Smooth muscle cell (in vitro differentiated cells): ENCODE data around the gene AKR1E2. TPM values are rescaled to one million over a fixed set of nuclear protein-coding genes. Genes with fewer than 3 reads are reported as not detected.

ENCODE experiments used
- DNase-seq: peaks from one replicate; lab custom pipeline; 2025; ENCODE audit not compliant: unreplicated experiment; lab: John Stamatoyannopoulos, UW
- H2AFZ ChIP-seq: fragments of 200-600 bp; sonication (generic); 2 replicates; pipeline ENCODE4 v1.6.0; 2016; ENCODE audit warnings: antibody characterized with exemption, low read depth, mild to moderate bottlenecking
- H3F3A ChIP-seq: fragments of 200-600 bp; sonication (generic); 2 replicates; pipeline ENCODE4 v1.6.0; 2017; ENCODE audit warnings: antibody characterized with exemption, low read depth
- H3K27ac ChIP-seq: fragments of 200-600 bp; sonication (generic); 2 replicates; pipeline ENCODE4 v1.5.1; 2016; ENCODE audit warnings: low read depth, mild to moderate bottlenecking
- H3K27me3 ChIP-seq: fragments of 200-600 bp; sonication (generic); 2 replicates; pipeline ENCODE4 v1.6.1; 2016; ENCODE audit warnings: low read depth, mild to moderate bottlenecking
- H3K36me3 ChIP-seq: fragments of 200-600 bp; sonication (generic); 2 replicates; pipeline ENCODE4 v1.5.1; 2016; ENCODE audit warnings: low read depth
- H3K4me1 ChIP-seq: fragments of 200-600 bp; sonication (generic); 2 replicates; pipeline ENCODE4 v1.5.1; 2016; ENCODE audit warnings: low read depth
- H3K4me2 ChIP-seq: fragments of 200-600 bp; sonication (generic); 2 replicates; pipeline ENCODE4 v1.6.0; 2016; ENCODE audit warnings: mild to moderate bottlenecking
- H3K4me3 ChIP-seq: fragments of 200-600 bp; sonication (generic); 2 replicates; pipeline ENCODE4 v1.5.1; 2016; ENCODE audit warnings: mild to moderate bottlenecking
- H3K79me2 ChIP-seq: fragments of 200-600 bp; sonication (generic); 2 replicates; pipeline ENCODE4 v1.6.0; 2016; ENCODE audit warnings: low read depth, mild to moderate bottlenecking
- H3K9ac ChIP-seq: fragments of 200-600 bp; sonication (generic); 2 replicates; pipeline ENCODE4 v1.6.0; 2016; ENCODE audit warnings: low read depth
- H3K9me3 ChIP-seq: fragments of 200-600 bp; sonication (generic); replicated peaks from 2 replicates; pipeline ENCODE4 v1.5.1; 2016; ENCODE audit warnings: low read depth
- H4K20me1 ChIP-seq: fragments of 200-600 bp; sonication (generic); 2 replicates; pipeline ENCODE4 v1.6.0; 2016; ENCODE audit warnings: low read depth
- CTCF ChIP-seq: fragments of 200-600 bp; sonication (generic); IDR thresholded peaks from 2 replicates; pipeline ENCODE4 v1.5.1; 2017; ENCODE audit warnings: borderline replicate concordance, mild to moderate bottlenecking, antibody characterized with exemption; ENCODE audit not compliant: insufficient read depth, poor library complexity, severe bottlenecking
- WGBS: methylation state at CpG from one replicate; pipeline ENCODE4 v1.1.7; 2016; ENCODE audit warnings: low lambda C conversion rate; 5-methylcytosine and 5-hydroxymethylcytosine counted together
- polyA plus RNA-seq: library from polyadenylated mRNA; unstranded; fragments of >200 nt; fragmentation: Nextera tagmentation; extraction: Ambion mirVana; gene quantifications from 2 replicates; pipeline ENCODE4 v1.2.1, GENCODE V29; 2016
- total RNA-seq: library from RNA; depleted of rRNA; stranded (reverse); fragments of >200 nt; gene quantifications from 2 replicates; pipeline ENCODE4 v1.2.3, GENCODE V29; 2014

The AKR1E2 gene
- total and polyA plus RNA-seq, 2 experiments from 2014 or later, result 3.0 to 7.2 TPM

DNA sequence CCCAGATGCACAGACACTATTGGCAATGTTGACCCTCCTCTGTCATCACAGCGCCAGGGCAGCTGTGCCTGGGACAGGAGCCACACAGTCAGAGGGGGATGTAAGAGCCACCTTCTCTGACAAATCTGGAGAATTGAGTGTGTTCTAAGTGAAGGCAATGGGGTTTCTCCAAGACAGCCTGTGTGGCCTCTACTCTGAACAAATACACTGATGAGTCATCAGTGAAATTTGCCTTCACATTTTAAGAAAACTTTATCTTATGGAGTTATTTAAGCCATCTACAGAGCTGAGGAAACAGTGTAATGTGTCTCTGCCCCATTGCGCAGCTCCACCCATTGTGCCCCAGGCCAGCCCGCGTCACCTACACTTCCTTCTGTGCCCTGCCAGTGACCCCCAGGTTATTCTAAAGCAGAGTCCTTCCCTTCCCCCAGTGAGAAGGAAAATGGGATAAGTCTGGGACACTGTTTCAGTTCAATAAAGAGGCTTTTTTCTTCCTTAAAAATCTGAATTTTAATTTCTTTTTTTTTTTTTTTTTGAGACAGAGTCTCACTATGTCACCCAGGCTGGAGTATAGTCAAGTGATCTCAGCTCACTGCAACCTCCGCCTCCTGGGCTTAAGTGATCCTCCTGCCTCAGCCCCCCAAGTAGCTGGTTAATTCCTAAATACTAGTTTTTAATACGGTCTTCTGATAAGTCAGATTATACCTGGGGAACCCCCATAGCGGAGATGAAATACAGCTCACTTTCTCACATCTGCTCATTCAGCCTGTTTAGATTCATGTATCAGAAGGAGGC lies 21.8 kb downstream of the AKR1E2 start:
- Histone ChIP-seq H3K79me2 (no peaks in the 10 kb centered on the region), H3F3A (peaks cover 10% of the 10 kb centered on the region), H3K36me3 (no peaks in the 10 kb centered on the region), H2AFZ (peak overlapping the region; percentile 65), H3K27ac (peak overlapping the region; percentile 92), H3K9me3 (no peaks in the 10 kb centered on the region), H3K4me1 (peaks cover 9% of the 10 kb centered on the region), H3K27me3 (no peaks in the 10 kb centered on the region), H3K9ac (peak overlapping the region; percentile 56), H3K4me3 (no peak overlapping the region), H3K4me2 (peak overlapping the region; percentile 67), H4K20me1 (no peaks in the 10 kb centered on the region)
- DNase-seq, result no peak
- 55% methylated on average over 7 of the region's 7 CpGs for WGBS
- no peak for TF ChIP-seq CTCF

GRCh38 chr10:4848356-4849041 lies 22.5 kb downstream of the AKR1E2 start:
- WGBS, result 51% methylated on average over 7 of the region's 7 CpGs

DNA sequence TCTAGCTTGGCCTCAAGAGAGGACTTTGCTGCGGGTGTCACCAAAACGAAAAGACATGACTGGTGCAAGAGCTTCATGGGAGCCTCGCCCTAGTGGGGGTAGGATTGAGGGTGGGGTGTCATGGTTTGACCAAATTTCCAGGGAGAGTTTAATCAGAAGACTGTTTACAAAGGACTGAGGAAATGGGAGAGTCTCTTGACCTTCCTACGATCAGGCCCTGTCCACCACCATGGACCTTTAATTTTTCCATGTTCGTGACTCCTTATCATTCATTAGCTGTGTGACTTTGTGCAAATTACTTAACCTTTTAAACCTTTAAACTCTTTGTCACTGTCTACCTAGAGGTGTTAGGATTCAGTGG lies 23.0 kb downstream of the AKR1E2 start:
- DNase-seq, result no peak
- no peaks in the 10 kb centered on the region for H3K36me3 ChIP-seq
- no peaks in the 10 kb centered on the region for H3K9me3 ChIP-seq
- H3K4me1 ChIP-seq, result peaks cover 9% of the 10 kb centered on the region
- peak overlapping the region; percentile 65 for H2AFZ ChIP-seq
- H3K27me3 ChIP-seq, result no peaks in the 10 kb centered on the region
- peaks cover 10% of the 10 kb centered on the region for H3F3A ChIP-seq
- no peaks in the 10 kb centered on the region for H3K79me2 ChIP-seq
- 97% methylated on average over 5 of the region's 5 CpGs for WGBS
- peak overlapping the region; percentile 57 for H3K4me2 ChIP-seq
- peak overlapping the region; percentile 56 for H3K9ac ChIP-seq
- H3K4me3 ChIP-seq, result no peak overlapping the region
- TF ChIP-seq CTCF, result no peak
- H3K27ac ChIP-seq, result peak overlapping the region; percentile 92
- H4K20me1 ChIP-seq, result no peaks in the 10 kb centered on the region

More at GRCh38 chr10:4848356-4849041, 22.5 kb downstream of the AKR1E2 start:
- peak overlapping the region; percentile 56 for H3K9ac ChIP-seq
- peak overlapping the region; percentile 92 for H3K27ac ChIP-seq
- H3K4me1 ChIP-seq, result peaks cover 9% of the 10 kb centered on the region
- TF ChIP-seq CTCF, result no peak
- H3K79me2 ChIP-seq, result no peaks in the 10 kb centered on the region
- H3F3A ChIP-seq, result peaks cover 10% of the 10 kb centered on the region
- no peaks in the 10 kb centered on the region for H3K27me3 ChIP-seq
- H2AFZ ChIP-seq, result peak overlapping the region; percentile 65
- H3K9me3 ChIP-seq, result no peaks in the 10 kb centered on the region
- peak overlapping the region; percentile 57 for H3K4me2 ChIP-seq
- DNase-seq, result no peak
- no peaks in the 10 kb centered on the region for H4K20me1 ChIP-seq
- no peak overlapping the region for H3K4me3 ChIP-seq
- no peaks in the 10 kb centered on the region for H3K36me3 ChIP-seq
